Measurements from ENCODE around the gene TMPRSS6. TPM values are rescaled to one million over a fixed set of nuclear protein-coding genes. Genes with fewer than 3 reads are reported as not detected.

The TMPRSS6 gene
- total and polyA plus RNA-seq, 2 of the 13 experiments (the other 11 are each of a cell fraction or from before 2014, with no cell fraction given): 4.2 to 4.8 TPM

DNA sequence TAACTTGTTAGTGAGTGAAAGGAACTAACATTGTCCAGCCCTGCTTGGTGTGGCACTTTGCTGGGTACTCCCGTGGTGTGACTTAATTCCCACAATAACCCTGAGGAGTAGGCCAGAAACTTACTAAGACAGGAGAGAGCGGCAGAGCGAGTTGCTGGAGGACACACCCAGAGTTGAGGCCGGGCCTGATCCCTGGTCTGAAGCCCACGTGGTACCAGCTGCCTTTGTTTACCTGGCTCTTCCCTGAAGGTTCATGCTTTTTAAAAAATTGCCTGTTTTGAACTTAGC, 89.4 kb downstream of the TMPRSS6 start (continued):
- no peak for TF ChIP-seq CREB3 (CRISPR knock-in tag; IDR thresholded peaks at IDR 0.05)
- no peak for TF ChIP-seq KDM5B (CRISPR knock-in tag; IDR thresholded peaks at IDR 0.05; ENCODE audit: borderline replicate concordance)
- TF ChIP-seq SMARCE1 (IDR thresholded peaks at IDR 0.05; ENCODE audit: borderline replicate concordance): no peak
- TF ChIP-seq TFDP1 (CRISPR knock-in tag; IDR thresholded peaks at IDR 0.05; ENCODE audit: borderline replicate concordance): no peak
- TF ChIP-seq MEF2D (CRISPR knock-in tag; IDR thresholded peaks at IDR 0.05): no peak
- TF ChIP-seq PITX1 (CRISPR knock-in tag; IDR thresholded peaks at IDR 0.05): no peak
- TF ChIP-seq ZNF737 (CRISPR knock-in tag; IDR thresholded peaks at IDR 0.05; ENCODE audit: borderline replicate concordance): 0 out of 2 replicates have a peak, but pooled peaks have one; percentile 4
- no peak for TF ChIP-seq ZBTB25 (CRISPR knock-in tag; IDR thresholded peaks at IDR 0.05)
- TF ChIP-seq PATZ1 (CRISPR knock-in tag; IDR thresholded peaks at IDR 0.05): 0 out of 2 replicates have a peak, but pooled peaks have one; percentile 6
- TF ChIP-seq, protein P1, sequence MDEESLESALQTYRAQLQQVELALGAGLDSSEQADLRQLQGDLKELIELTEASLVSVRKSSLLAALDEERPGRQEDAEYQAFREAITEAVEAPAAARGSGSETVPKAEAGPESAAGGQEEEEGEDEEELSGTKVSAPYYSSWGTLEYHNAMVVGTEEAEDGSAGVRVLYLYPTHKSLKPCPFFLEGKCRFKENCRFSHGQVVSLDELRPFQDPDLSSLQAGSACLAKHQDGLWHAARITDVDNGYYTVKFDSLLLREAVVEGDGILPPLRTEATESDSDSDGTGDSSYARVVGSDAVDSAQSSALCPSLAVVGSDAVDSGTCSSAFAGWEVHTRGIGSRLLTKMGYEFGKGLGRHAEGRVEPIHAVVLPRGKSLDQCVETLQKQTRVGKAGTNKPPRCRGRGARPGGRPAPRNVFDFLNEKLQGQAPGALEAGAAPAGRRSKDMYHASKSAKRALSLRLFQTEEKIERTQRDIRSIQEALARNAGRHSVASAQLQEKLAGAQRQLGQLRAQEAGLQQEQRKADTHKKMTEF (CRISPR knock-in tag; IDR thresholded peaks at IDR 0.05): peak; percentile 58; the same call in 1 of the 2 replicates
- no peak for TF ChIP-seq ZNF564 (CRISPR knock-in tag; IDR thresholded peaks at IDR 0.05)
- TF ChIP-seq, protein P2, sequence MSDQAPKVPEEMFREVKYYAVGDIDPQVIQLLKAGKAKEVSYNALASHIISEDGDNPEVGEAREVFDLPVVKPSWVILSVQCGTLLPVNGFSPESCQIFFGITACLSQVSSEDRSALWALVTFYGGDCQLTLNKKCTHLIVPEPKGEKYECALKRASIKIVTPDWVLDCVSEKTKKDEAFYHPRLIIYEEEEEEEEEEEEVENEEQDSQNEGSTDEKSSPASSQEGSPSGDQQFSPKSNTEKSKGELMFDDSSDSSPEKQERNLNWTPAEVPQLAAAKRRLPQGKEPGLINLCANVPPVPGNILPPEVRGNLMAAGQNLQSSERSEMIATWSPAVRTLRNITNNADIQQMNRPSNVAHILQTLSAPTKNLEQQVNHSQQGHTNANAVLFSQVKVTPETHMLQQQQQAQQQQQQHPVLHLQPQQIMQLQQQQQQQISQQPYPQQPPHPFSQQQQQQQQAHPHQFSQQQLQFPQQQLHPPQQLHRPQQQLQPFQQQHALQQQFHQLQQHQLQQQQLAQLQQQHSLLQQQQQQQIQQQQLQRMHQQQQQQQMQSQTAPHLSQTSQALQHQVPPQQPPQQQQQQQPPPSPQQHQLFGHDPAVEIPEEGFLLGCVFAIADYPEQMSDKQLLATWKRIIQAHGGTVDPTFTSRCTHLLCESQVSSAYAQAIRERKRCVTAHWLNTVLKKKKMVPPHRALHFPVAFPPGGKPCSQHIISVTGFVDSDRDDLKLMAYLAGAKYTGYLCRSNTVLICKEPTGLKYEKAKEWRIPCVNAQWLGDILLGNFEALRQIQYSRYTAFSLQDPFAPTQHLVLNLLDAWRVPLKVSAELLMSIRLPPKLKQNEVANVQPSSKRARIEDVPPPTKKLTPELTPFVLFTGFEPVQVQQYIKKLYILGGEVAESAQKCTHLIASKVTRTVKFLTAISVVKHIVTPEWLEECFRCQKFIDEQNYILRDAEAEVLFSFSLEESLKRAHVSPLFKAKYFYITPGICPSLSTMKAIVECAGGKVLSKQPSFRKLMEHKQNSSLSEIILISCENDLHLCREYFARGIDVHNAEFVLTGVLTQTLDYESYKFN (CRISPR knock-in tag; conservative IDR thresholded peaks at IDR 0.05): no peak
- TF ChIP-seq, protein P3, sequence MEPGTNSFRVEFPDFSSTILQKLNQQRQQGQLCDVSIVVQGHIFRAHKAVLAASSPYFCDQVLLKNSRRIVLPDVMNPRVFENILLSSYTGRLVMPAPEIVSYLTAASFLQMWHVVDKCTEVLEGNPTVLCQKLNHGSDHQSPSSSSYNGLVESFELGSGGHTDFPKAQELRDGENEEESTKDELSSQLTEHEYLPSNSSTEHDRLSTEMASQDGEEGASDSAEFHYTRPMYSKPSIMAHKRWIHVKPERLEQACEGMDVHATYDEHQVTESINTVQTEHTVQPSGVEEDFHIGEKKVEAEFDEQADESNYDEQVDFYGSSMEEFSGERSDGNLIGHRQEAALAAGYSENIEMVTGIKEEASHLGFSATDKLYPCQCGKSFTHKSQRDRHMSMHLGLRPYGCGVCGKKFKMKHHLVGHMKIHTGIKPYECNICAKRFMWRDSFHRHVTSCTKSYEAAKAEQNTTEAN (CRISPR knock-in tag; conservative IDR thresholded peaks at IDR 0.05): peak; percentile 30; the same call in 1 of the 2 replicates
- TF ChIP-seq RFX3 (CRISPR knock-in tag; IDR thresholded peaks at IDR 0.05): no peak
- no peak for TF ChIP-seq ZNF382 (CRISPR knock-in tag; IDR thresholded peaks at IDR 0.05; ENCODE audit: borderline replicate concordance)
- no peak for TF ChIP-seq TEAD3 (CRISPR knock-in tag; optimal IDR thresholded peaks at IDR 0.05; ENCODE audit: borderline replicate concordance)
- no peak for TF ChIP-seq ZNF549 (CRISPR knock-in tag; IDR thresholded peaks at IDR 0.05)
- no peak for TF ChIP-seq SPEN (CRISPR knock-in tag; IDR thresholded peaks at IDR 0.05; ENCODE audit: low read depth)
